DOHH2 (cell line): ENCODE measurements around the gene IL20.

Experiments used
- H3F3A ChIP-seq: fragments of 200-600 bp; sonication (generic), shearing (Covaris generic); 2 replicates; pipeline ENCODE4 v1.6.0; 2016; ENCODE audit warnings: antibody characterized with exemption, mild to moderate bottlenecking; ENCODE audit not compliant: control insufficient read depth, insufficient read depth
- H3K27ac ChIP-seq: fragments of 200-600 bp; sonication (generic); 2 replicates; pipeline ENCODE4 v1.5.1; 2014; ENCODE audit warnings: low read depth, mild to moderate bottlenecking, low read length, moderate library complexity
- H3K27me3 ChIP-seq: fragments of 200-600 bp; sonication (generic); 2 replicates; pipeline ENCODE4 v1.6.1; 2014; ENCODE audit warnings: mild to moderate bottlenecking, low read length, mixed read lengths; ENCODE audit not compliant: control insufficient read depth
- H3K36me3 ChIP-seq: fragments of 200-600 bp; sonication (generic); 2 replicates; pipeline ENCODE4 v1.6.1; 2014; ENCODE audit warnings: mild to moderate bottlenecking, low read length, moderate library complexity, mixed read lengths; ENCODE audit not compliant: control insufficient read depth
- H3K4me1 ChIP-seq: fragments of 200-600 bp; sonication (generic); 2 replicates; pipeline ENCODE4 v1.6.1; 2014; ENCODE audit warnings: mild to moderate bottlenecking, low read length, mixed read lengths; ENCODE audit not compliant: control insufficient read depth
- H3K4me2 ChIP-seq: fragments of 200-600 bp; sonication (generic); 2 replicates; pipeline ENCODE4 v1.6.0; 2014; ENCODE audit warnings: mild to moderate bottlenecking, low read length, moderate library complexity
- H3K4me3 ChIP-seq: fragments of 200-600 bp; sonication (generic); 2 replicates; pipeline ENCODE4 v1.5.1; 2014; ENCODE audit warnings: mild to moderate bottlenecking, low read length, mixed read lengths
- H3K79me2 ChIP-seq: fragments of 200-600 bp; sonication (generic); 2 replicates; pipeline ENCODE4 v1.6.1; 2014; ENCODE audit warnings: mild to moderate bottlenecking, low read length, mixed read lengths; ENCODE audit not compliant: control insufficient read depth
- H3K9me2 ChIP-seq: fragments of 200-600 bp; sonication (generic); replicated peaks from 2 replicates; pipeline ENCODE4 v1.6.1; 2014; ENCODE audit warnings: mild to moderate bottlenecking, low read length, mixed read lengths; ENCODE audit not compliant: control insufficient read depth
- H3K9me3 ChIP-seq: fragments of 200-600 bp; sonication (generic); 2 replicates; pipeline ENCODE4 v1.6.1; 2014; ENCODE audit warnings: antibody characterized with exemption, low read length, mixed read lengths; ENCODE audit not compliant: control insufficient read depth, insufficient read depth
- H4K20me1 ChIP-seq: fragments of 200-600 bp; sonication (generic); 2 replicates; pipeline ENCODE4 v1.6.0; 2014; ENCODE audit warnings: low read depth, mild to moderate bottlenecking, antibody characterized with exemption, low read length, moderate library complexity; ENCODE audit not compliant: control insufficient read depth, insufficient read depth
- CTCF ChIP-seq: fragments of 200-600 bp; sonication (generic); IDR thresholded peaks from one replicate; pipeline ENCODE4 v1.5.1; 2014; ENCODE audit warnings: antibody characterized with exemption, mild to moderate bottlenecking, low read depth, low read length; ENCODE audit not compliant: poor library complexity, severe bottlenecking
- EZH2phosphoT487 ChIP-seq: fragments of 200-600 bp; sonication (generic); IDR thresholded peaks from 2 replicates; pipeline ENCODE4 v1.6.1; 2017; ENCODE audit warnings: borderline replicate concordance, mild to moderate bottlenecking, antibody characterized with exemption, low read length, moderate library complexity, mixed read lengths

Gene IL20

GRCh38 chr1:206898915-206899431 is 33.5 kb downstream of the IL20 start:
- Histone ChIP-seq H3K4me3 (no peak overlapping the region), H3K9me2 (no peaks in the 10 kb centered on the region), H3K36me3 (no peaks in the 10 kb centered on the region), H4K20me1 (no peaks in the 10 kb centered on the region), H3K4me2 (no peak overlapping the region), H3K27ac (no peak overlapping the region), H3F3A (no peaks in the 10 kb centered on the region), H3K79me2 (no peaks in the 10 kb centered on the region), H3K4me1 (no peaks in the 10 kb centered on the region), H3K9me3 (no peaks in the 10 kb centered on the region), H3K27me3 (peaks cover 24% of the 10 kb centered on the region)
- TF ChIP-seq EZH2phosphoT487: no peak
- TF ChIP-seq CTCF: no peak

- Histone ChIP-seq H3K4me1 (no peaks in the 10 kb centered on the region), H3K9me2 (no peaks in the 10 kb centered on the region), H3K4me2 (no peak overlapping the region), H3F3A (no peaks in the 10 kb centered on the region), H4K20me1 (no peaks in the 10 kb centered on the region), H3K27me3 (peaks cover 20% of the 10 kb centered on the region; the same call in 1 of the 2 replicates), H3K4me3 (no peak overlapping the region), H3K79me2 (no peaks in the 10 kb centered on the region), H3K27ac (no peak overlapping the region), H3K36me3 (no peaks in the 10 kb centered on the region), H3K9me3 (no peaks in the 10 kb centered on the region)
- TF ChIP-seq CTCF: no peak
- TF ChIP-seq EZH2phosphoT487: no peak
These were observed 34.3 kb downstream of the IL20 start for GRCh38 chr1:206899717-206900116.

GRCh38 chr1:206900149-206900548 is 34.7 kb downstream of the IL20 start:
- Histone ChIP-seq H3K4me1 (no peaks in the 10 kb centered on the region; the same call in 1 of the 2 replicates), H3K9me3 (no peaks in the 10 kb centered on the region), H3F3A (no peaks in the 10 kb centered on the region), H3K4me3 (no peak overlapping the region), H3K4me2 (no peak overlapping the region), H3K9me2 (no peaks in the 10 kb centered on the region), H3K27ac (no peak overlapping the region), H3K36me3 (no peaks in the 10 kb centered on the region), H4K20me1 (no peaks in the 10 kb centered on the region), H3K27me3 (peaks cover 23% of the 10 kb centered on the region; the same call in 1 of the 2 replicates), H3K79me2 (no peaks in the 10 kb centered on the region)
- TF ChIP-seq EZH2phosphoT487 (no peak), CTCF (no peak)
